Stimulated activated CD8-positive, alpha-beta memory T cell treated with anti-CD3 and anti-CD28 coated beads, Interleukin-7, amount 100 ng/mL, for 48 hours (primary cell): Measurements from ENCODE around the gene AGPAT2.

ENCODE experiments used
- DNase-seq, 2 donors: peaks; one replicate each; pipeline ENCODE4 v3.0.0-alpha.2; 2020; ENCODE audit warnings: low read depth in 1 of 2; ENCODE audit errors: extremely low read depth in 1 of 2

AGPAT2 gene

GRCh38 chr9:136690104-136690805, 3.0 kb upstream of the AGPAT2 start:
- no peak for DNase-seq

GRCh38 chr9:136689108-136689460, 1.8 kb upstream of the AGPAT2 start:
- no peak for DNase-seq

GRCh38 chr9:136688274-136689107, 1.2 kb upstream of the AGPAT2 start:
- DNase-seq: no peak

GRCh38 chr9:136687721-136688223, 515 bp upstream of the AGPAT2 start:
- DNase-seq: no peak

- DNase-seq: no peak
These were observed 793 bp downstream of the AGPAT2 start for GRCh38 chr9:136686534-136686793.

- DNase-seq: no peak
These were observed 1.3 kb downstream of the AGPAT2 start for GRCh38 chr9:136685790-136686533.

GRCh38 chr9:136685216-136685615, 2.0 kb downstream of the AGPAT2 start:
- DNase-seq: no peak

GRCh38 chr9:136684799-136685198, 2.5 kb downstream of the AGPAT2 start:
- DNase-seq: no peak

- DNase-seq: no peak
These were observed 2.9 kb downstream of the AGPAT2 start for GRCh38 chr9:136684339-136684738.

GRCh38 chr9:136683755-136684154, 3.5 kb downstream of the AGPAT2 start:
- no peak for DNase-seq

GRCh38 chr9:136683173-136683745, 4.0 kb downstream of the AGPAT2 start:
- no peak for DNase-seq

GRCh38 chr9:136682710-136683109, 4.5 kb downstream of the AGPAT2 start:
- DNase-seq: no peak

- no peak for DNase-seq
These were observed 5.1 kb downstream of the AGPAT2 start for GRCh38 chr9:136681945-136682699.

- no peak for DNase-seq
These were observed 6.2 kb downstream of the AGPAT2 start for GRCh38 chr9:136681029-136681428.

GRCh38 chr9:136679431-136679941, 7.8 kb downstream of the AGPAT2 start:
- no peak for DNase-seq

- DNase-seq: no peak
These were observed 8.6 kb downstream of the AGPAT2 start for GRCh38 chr9:136678624-136679023.

GRCh38 chr9:136678034-136678433, 9.2 kb downstream of the AGPAT2 start:
- no peak for DNase-seq

GRCh38 chr9:136676920-136677686, 10.2 kb downstream of the AGPAT2 start:
- no peak for DNase-seq

- DNase-seq: no peak
These were observed 10.9 kb downstream of the AGPAT2 start for GRCh38 chr9:136676297-136676794.
